Endothelial cell of umbilical vein (primary cell): ENCODE results near the gene ZNF121. TPM values are rescaled to one million over a fixed set of nuclear protein-coding genes. Genes with fewer than 3 reads are reported as not detected.

ENCODE experiments used
- BruUV-seq: library from RNA; stranded (reverse); fragments of 400-500 nt; replicated peaks from 2 replicates; lab custom pipeline; 2021; lab: Mats Ljungman, UMichigan
- CTCF ChIA-PET: fragments of 300-600, 350-600 bp; sonication (Branson Sonifier 250); formaldehyde crosslinking; loops from one replicate; lab custom pipeline; 2021; ENCODE audit warnings: antibody characterized with exemption, inconsistent platforms; lab: Charles Lee
- POLR2A ChIA-PET: fragments of 300-600, 350-600 bp; sonication (Branson Sonifier 250); formaldehyde crosslinking; loops from one replicate; lab custom pipeline; 2021; ENCODE audit warnings: antibody characterized with exemption, inconsistent platforms; lab: Charles Lee
- DNase-seq: peaks from one replicate; pipeline ENCODE4 v3.0.0-alpha.2; 2011; ENCODE audit warnings: low read depth, low spot score
- FAIRE-seq: peaks from 2 replicates; lab custom pipeline; 2011; peaks lifted over from hg19 to GRCh38; lab: Jason Lieb, UNC
- H2AFZ ChIP-seq: 2 replicates; pipeline ENCODE4 v1.6.0; 2012; ENCODE audit warnings: low read depth, low read length, control low read depth, inconsistent platforms
- H3K27ac ChIP-seq: 2 replicates; pipeline ENCODE4 v1.5.1; 2011; ENCODE audit warnings: low read depth, mild to moderate bottlenecking, control low read depth, low read length, moderate library complexity; ENCODE audit not compliant: insufficient read depth
- H3K27me3 ChIP-seq, 2 experiments: 2 replicates each; pipeline versions ENCODE4 v1.6.0 to v1.6.1; 2011; ENCODE audit warnings: low read length in 2 of 2, mixed read lengths in 1 of 2; ENCODE audit not compliant: control insufficient read depth in 2 of 2, insufficient read depth in 2 of 2
- H3K36me3 ChIP-seq, 2 experiments: 2 replicates in 1 of 2; 3 replicates in 1 of 2; pipeline ENCODE4 v1.5.1; 2011; ENCODE audit warnings: low read length in 2 of 2, mild to moderate bottlenecking in 1 of 2, moderate library complexity in 1 of 2; ENCODE audit not compliant: control insufficient read depth in 2 of 2, insufficient read depth in 2 of 2; ENCODE audit errors: extremely low read depth in 1 of 2
- H3K4me1 ChIP-seq: 3 replicates; pipeline ENCODE4 v1.5.1; 2011; ENCODE audit warnings: mild to moderate bottlenecking, low read length; ENCODE audit not compliant: control insufficient read depth, insufficient read depth; ENCODE audit errors: extremely low read depth
- H3K4me2 ChIP-seq: 2 replicates; pipeline ENCODE4 v1.6.1; 2011; ENCODE audit warnings: low read length, control low read depth, mixed read lengths; ENCODE audit not compliant: insufficient read depth
- H3K4me3 ChIP-seq, 3 experiments: fragments of 200-600 bp in 1 of 3; sonication (generic), shearing (Covaris generic) in 1 of 3; replicated peaks in 1 of 3; 2 replicates each; pipeline ENCODE4 v1.5.1; 2011 to 2016; ENCODE audit warnings: control low read depth in 3 of 3, low read length in 3 of 3, mild to moderate bottlenecking in 2 of 3, inconsistent platforms in 1 of 3, low read depth in 1 of 3, moderate library complexity in 1 of 3; ENCODE audit not compliant: insufficient read depth in 1 of 3
- H3K79me2 ChIP-seq: 2 replicates; pipeline ENCODE4 v1.6.0; 2012; ENCODE audit warnings: low read length, inconsistent platforms; ENCODE audit not compliant: control insufficient read depth, insufficient read depth
- H3K9ac ChIP-seq: replicated peaks from 2 replicates; pipeline ENCODE3; 2011; ENCODE audit warnings: low read length, control low read depth; ENCODE audit not compliant: insufficient read depth; ENCODE audit errors: extremely low read depth
- H3K9me1 ChIP-seq: replicated peaks from 3 replicates; pipeline ENCODE4 v1.6.0; 2011; ENCODE audit warnings: mild to moderate bottlenecking, low read length; ENCODE audit not compliant: control insufficient read depth, insufficient read depth; ENCODE audit errors: extremely low read depth
- H3K9me3 ChIP-seq: replicated peaks from 2 replicates; pipeline ENCODE4 v1.5.1; 2012; ENCODE audit warnings: low read length, inconsistent platforms; ENCODE audit not compliant: control insufficient read depth, insufficient read depth
- H4K20me1 ChIP-seq: replicated peaks from 2 replicates; pipeline ENCODE3; 2011; ENCODE audit warnings: mild to moderate bottlenecking, low read length; ENCODE audit not compliant: control insufficient read depth, insufficient read depth; ENCODE audit errors: extremely low read depth
- CTCF ChIP-seq, 2 donors: IDR thresholded peaks; 1 replicate in 1 of 2; 2 replicates in 1 of 2; pipeline ENCODE4 v1.5.1; 2011; ENCODE audit warnings: low read length in 2 of 2, mild to moderate bottlenecking in 2 of 2, moderate library complexity in 2 of 2, control low read depth in 1 of 2, inconsistent platforms in 1 of 2, low read depth in 1 of 2; ENCODE audit not compliant: insufficient read depth in 1 of 2; ENCODE audit errors: extremely low read depth in 1 of 2
- EZH2 ChIP-seq: IDR thresholded peaks from 2 replicates; pipeline ENCODE4 v1.6.1; 2012; ENCODE audit warnings: borderline replicate concordance, low read depth, mild to moderate bottlenecking, moderate library complexity, low read length, inconsistent platforms; ENCODE audit not compliant: severe bottlenecking
- FOS ChIP-seq: IDR thresholded peaks from 2 replicates; pipeline ENCODE4 v1.6.1; 2011; ENCODE audit warnings: mild to moderate bottlenecking, low read length, moderate library complexity, borderline replicate concordance; ENCODE audit not compliant: insufficient read depth
- GATA2 ChIP-seq: IDR thresholded peaks from 2 replicates; pipeline ENCODE4 v1.7.0; 2011; ENCODE audit warnings: low read depth, mild to moderate bottlenecking, moderate library complexity, mixed read lengths, low read length; ENCODE audit not compliant: insufficient read length, insufficient read depth
- JUN ChIP-seq: IDR thresholded peaks from 2 replicates; pipeline ENCODE4 v1.6.1; 2011; ENCODE audit warnings: borderline replicate concordance, low read depth; ENCODE audit not compliant: insufficient read length, insufficient read depth
- MYC ChIP-seq: IDR thresholded peaks from one replicate; pipeline ENCODE4 v1.6.1; 2011; ENCODE audit warnings: mild to moderate bottlenecking, low read depth, low read length
- POLR2A ChIP-seq: IDR thresholded peaks from 2 replicates; pipeline ENCODE4 v1.6.1; 2012; ENCODE audit warnings: low read depth, mild to moderate bottlenecking, control low read depth, low read length
- POLR2AphosphoS5 ChIP-seq: IDR thresholded peaks from 2 replicates; pipeline ENCODE4 v1.6.1; 2012; ENCODE audit warnings: low read depth, mild to moderate bottlenecking, control low read depth, low read length, moderate library complexity; ENCODE audit not compliant: insufficient read depth
- dilution Hi-C: fragments of 300-500 bp; cut with MboI; formaldehyde crosslinking; loops from one replicate; pipeline ENCODE4 v1.15.0; 2019; ENCODE audit warnings: low sequenced_read_pairs; ENCODE audit not compliant: extremely low pct_ligation_motif_present
- intact Hi-C: fragments of 100-400 bp; cut with micrococcal nuclease; formaldehyde crosslinking; loops from one replicate; pipeline ENCODE4 v1.10.0; 2022
- polyA plus RNA-seq, 4 experiments: library from polyadenylated mRNA; depleted of rRNA in 3 of 4; stranded (reverse) in 3 of 4; unstranded in 1 of 4; fragments of >200 nt; gene quantifications; 2 replicates each; pipeline versions ENCODE4 v1.2.1 to v1.2.3, GENCODE V29; 2011 to 2012; ENCODE audit warnings: missing spikeins in 1 of 4
- total RNA-seq: library from RNA; stranded (reverse); gene quantifications from 2 replicates; pipeline ENCODE4 v1.2.3, GENCODE V29; 2021
- TF ChIP-seq, protein P1 (sequence below): IDR thresholded peaks from 2 replicates; pipeline ENCODE4 v1.6.1; 2011; ENCODE audit not compliant: insufficient read depth, insufficient read length

ZNF121 gene
- total and polyA plus RNA-seq, 2 donors (not counting 3 experiments of a cell fraction or from before 2014, with no cell fraction given) = 2.3 to 25.1 TPM

- dilution Hi-C loops (no loop called here), intact Hi-C loops (no loop called here)
- Histone ChIP-seq H3K9ac (no peak overlapping the region), H3K36me3 (peaks cover 13 to 29% of the 10 kb centered on the region in 2 experiments), H3K4me2 (no peak overlapping the region), H3K4me3 (no peak overlapping the region), H3K4me1 (no peaks in the 10 kb centered on the region), H3K27me3 (no peaks in the 10 kb centered on the region), H4K20me1 (no peaks in the 10 kb centered on the region), H3K27ac (no peak overlapping the region), H2AFZ (no peak overlapping the region), H3K9me3 (peaks cover 19% of the 10 kb centered on the region), H3K79me2 (no peaks in the 10 kb centered on the region), H3K9me1 (no peaks in the 10 kb centered on the region)
- BruUV-seq = no TSS peak
- FAIRE-seq = no peak
- ChIA-PET POLR2A (interaction anchor here (0.6 kb wide), 1 partner anchor 25 kb away, joined by 7 read pairs; no protein-coding TSS in a partner anchor), CTCF (no interaction called here)
- TF ChIP-seq FOS (no peak), GATA2 (no peak), EZH2 (no peak), POLR2AphosphoS5 (no peak), CTCF (IDR thresholded peaks at IDR 0.05; ENCODE audit: extremely low read depth in 1 of 2, insufficient read depth in 1 of 2, low read depth in 1 of 2, low read length in 2 of 2) (no peak), POLR2A (no peak), MYC (no peak), JUN (no peak)
- TF ChIP-seq, protein P1, sequence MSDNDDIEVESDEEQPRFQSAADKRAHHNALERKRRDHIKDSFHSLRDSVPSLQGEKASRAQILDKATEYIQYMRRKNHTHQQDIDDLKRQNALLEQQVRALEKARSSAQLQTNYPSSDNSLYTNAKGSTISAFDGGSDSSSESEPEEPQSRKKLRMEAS = no peak
- no peak for DNase-seq
These were observed 24.6 kb upstream of the ZNF121 start for GRCh38 chr19:9608912-9609311.
